HFFc6 (cell line): ENCODE data around the gene RASSF1. TPM values are rescaled to one million over a fixed set of nuclear protein-coding genes. Genes with fewer than 3 reads are reported as not detected.
A peak's percentile ranks its signal among the peaks of the same experiment; 100 is the strongest.

ENCODE experiments used
- DNase-seq: peaks from one replicate; pipeline ENCODE4 v3.0.0-alpha.2; 2018
- H3K27ac Mint-ChIP-seq: 2 replicates; pipeline ENCODE4 v1.8.0; 2020; ENCODE audit warnings: mild to moderate bottlenecking, mixed read lengths
- H3K27me3 Mint-ChIP-seq: 2 replicates; pipeline ENCODE4 v1.8.0; 2021; ENCODE audit warnings: mild to moderate bottlenecking, moderate library complexity, mixed read lengths; ENCODE audit not compliant: insufficient read depth
- H3K36me3 Mint-ChIP-seq: 2 replicates; pipeline ENCODE4 v1.8.0; 2021; ENCODE audit warnings: low read depth, mixed read lengths
- H3K4me1 Mint-ChIP-seq: 2 replicates; pipeline ENCODE4 v1.8.0; 2020; ENCODE audit warnings: low read depth, mixed read lengths
- H3K4me3 Mint-ChIP-seq: 2 replicates; pipeline ENCODE4 v1.8.0; 2020; ENCODE audit warnings: mild to moderate bottlenecking, moderate library complexity, mixed read lengths
- H3K9me3 Mint-ChIP-seq: 2 replicates; pipeline ENCODE4 v1.8.0; 2020; ENCODE audit warnings: mild to moderate bottlenecking, mixed read lengths
- CTCF ChIP-seq: fragments of 200-600 bp; sonication (generic); IDR thresholded peaks from 2 replicates; pipeline ENCODE4 v1.5.0; 2021; ENCODE audit warnings: antibody characterized with exemption, mild to moderate bottlenecking
- total RNA-seq, 6 experiments: library from RNA; stranded (reverse); fragmentation: NEBNext Ultra II Directional; extraction: Animal tissue kit (Norgen Biotek cat#: 25700); gene quantifications; 2 replicates in 1 of 6; 3 replicates in 5 of 6; pipeline ENCODE4 v1.2.3, GENCODE V29; 2021

The RASSF1 gene
- total RNA-seq, 6 experiments from 2014 or later = 30.9 to 37.0 (median 34.1) TPM

- TF ChIP-seq CTCF = no peak
- H3K4me1 Mint-ChIP-seq = peaks cover 20% of the 10 kb centered on the region
Measured at GRCh38 chr3:50292159-50293078, 48.2 kb downstream of the RASSF1 start, which contains the start of gene IFRD2. IFRD2 (minus strand) TSS chr3:50292429; CDS start chr3:50292274, 155 bp downstream.

GRCh38 chr3:50290161-50290641 is 50.4 kb downstream of the RASSF1 start:
- no peak for TF ChIP-seq CTCF
- no peak for DNase-seq
- Mint-ChIP-seq H3K4me1 (peaks cover 20% of the 10 kb centered on the region), H3K27me3 (peaks cover 1% of the 10 kb centered on the region; the same call in 1 of the 2 replicates), H3K9me3 (no peaks in the 10 kb centered on the region), H3K4me3 (no peak overlapping the region), H3K36me3 (peaks cover 10% of the 10 kb centered on the region), H3K27ac (no peak overlapping the region)

More at GRCh38 chr3:50292159-50293078, 48.2 kb downstream of the RASSF1 start, which contains the start of gene IFRD2:
- Mint-ChIP-seq H3K9me3 (no peaks in the 10 kb centered on the region), H3K4me3 (peak within 1 kb of the TSS; percentile 92), H3K27ac (peak within 1 kb of the TSS; percentile 95), H3K27me3 (peaks cover 1% of the 10 kb centered on the region; the same call in 1 of the 2 replicates), H3K36me3 (peaks cover 5% of the 10 kb centered on the region)
- DNase-seq = peak; percentile 98

GRCh38 chr3:50289130-50289529 is 51.5 kb downstream of the RASSF1 start:
- no peak for DNase-seq
- Mint-ChIP-seq H3K27me3 (peaks cover 1% of the 10 kb centered on the region; the same call in 1 of the 2 replicates), H3K4me3 (no peak overlapping the region), H3K4me1 (peaks cover 20% of the 10 kb centered on the region), H3K9me3 (no peaks in the 10 kb centered on the region), H3K36me3 (peaks cover 10% of the 10 kb centered on the region), H3K27ac (no peak overlapping the region)
- no peak for TF ChIP-seq CTCF

GRCh38 chr3:50288387-50289007 is 52.1 kb downstream of the RASSF1 start:
- H3K4me1 Mint-ChIP-seq = peaks cover 20% of the 10 kb centered on the region
- H3K27me3 Mint-ChIP-seq = peaks cover 1% of the 10 kb centered on the region; the same call in 1 of the 2 replicates
- TF ChIP-seq CTCF = no peak
- DNase-seq = no peak
- H3K27ac Mint-ChIP-seq = no peak overlapping the region
- peaks cover 10% of the 10 kb centered on the region for H3K36me3 Mint-ChIP-seq
- no peaks in the 10 kb centered on the region for H3K9me3 Mint-ChIP-seq
- no peak overlapping the region for H3K4me3 Mint-ChIP-seq

GRCh38 chr3:50287262-50287661 is 53.4 kb downstream of the RASSF1 start:
- no peak overlapping the region for H3K4me3 Mint-ChIP-seq
- DNase-seq = no peak
- H3K4me1 Mint-ChIP-seq = peaks cover 7% of the 10 kb centered on the region
- peaks cover 10% of the 10 kb centered on the region for H3K36me3 Mint-ChIP-seq
- H3K27me3 Mint-ChIP-seq = no peaks in the 10 kb centered on the region; the same call in 1 of the 2 replicates
- TF ChIP-seq CTCF = no peak
- H3K9me3 Mint-ChIP-seq = no peaks in the 10 kb centered on the region
- H3K27ac Mint-ChIP-seq = no peak overlapping the region
